ENCODE data around the gene DNAH3. TPM values are rescaled to one million over a fixed set of nuclear protein-coding genes. Genes with fewer than 3 reads are reported as not detected.

DNAH3 gene
- total and polyA plus RNA-seq, 2 of the 13 experiments (the other 11 are each of a cell fraction or from before 2014, with no cell fraction given) = 0.07 to 0.08 TPM

GRCh38 chr16:20906341-20907255 is 244.0 kb downstream of the DNAH3 start (continued):
- TF ChIP-seq ZGPAT (CRISPR knock-in tag; IDR thresholded peaks at IDR 0.05) (no peak), RARG (CRISPR knock-in tag; IDR thresholded peaks at IDR 0.05; ENCODE audit: low read depth) (no peak)

DNA sequence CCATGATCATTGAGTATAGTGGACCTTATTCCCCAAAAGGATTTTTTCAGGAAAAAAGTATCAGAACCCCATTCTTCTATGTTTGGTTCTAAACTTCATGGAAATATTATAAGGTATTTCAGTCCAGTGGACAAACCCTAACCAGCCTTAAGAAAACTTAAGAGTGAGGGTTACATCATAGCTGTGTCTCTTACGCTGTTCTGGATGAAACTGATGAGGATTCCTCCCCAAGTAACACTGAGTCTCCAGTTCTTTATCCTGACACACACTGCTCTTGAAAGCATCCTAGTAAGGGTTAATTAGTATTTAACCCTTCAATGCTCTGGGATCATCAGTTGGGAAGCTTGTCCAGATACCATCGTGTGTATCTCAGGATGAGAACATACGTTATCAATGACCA is 245.1 kb downstream of the DNAH3 start:
- H3K27ac ChIP-seq (ENCODE audit: extremely low read length, insufficient read depth, low read length) = no peak overlapping the region
- ATAC-seq = no peak
- in situ Hi-C loops (cut with HindIII; ENCODE audit: extremely low pct_ligation_motif_present, low pct_unique_long_range_greater_than_20kb) (no loop called here), intact Hi-C loops (cut with micrococcal nuclease; ENCODE audit: unreplicated experiment) (no loop called here)
- no peaks in the 10 kb centered on the region for H3K9me3 ChIP-seq (ENCODE audit: low read length)
- TF ChIP-seq ZNF652 (CRISPR knock-in tag; IDR thresholded peaks at IDR 0.05; ENCODE audit: borderline replicate concordance, low read depth) (peak; percentile 86), ZNF251 (CRISPR knock-in tag; IDR thresholded peaks at IDR 0.05) (no peak), ZNF569 (CRISPR knock-in tag; IDR thresholded peaks at IDR 0.05; ENCODE audit: borderline replicate concordance) (no peak), SNAPC2 (CRISPR knock-in tag; IDR thresholded peaks at IDR 0.05) (no peak), ZNF781 (CRISPR knock-in tag; IDR thresholded peaks at IDR 0.05; ENCODE audit: borderline replicate concordance, not compliant biosample characterization) (no peak), ZNF530 (CRISPR knock-in tag; IDR thresholded peaks at IDR 0.05; ENCODE audit: low read depth) (no peak)
- no TSS peak for BruUV-seq (replicated peaks)
- ChIA-PET CTCF (ENCODE audit: low intra/inter-chr PET ratio, low total read pairs) (no interaction called here), POLR2A (interaction anchor here (1.1 kb wide), 1 partner anchor 12 kb away, joined by 3 read pairs; no protein-coding TSS in a partner anchor)
- peaks cover 32% of the 10 kb centered on the region for H3K79me2 ChIP-seq (ENCODE audit: insufficient read depth, low read length)
- no peak overlapping the region for H3K4me2 ChIP-seq (ENCODE audit: low read depth, low read length)
- H3K4me1 ChIP-seq (ENCODE audit: insufficient read depth, low read length) = peaks cover 59% of the 10 kb centered on the region
- H4K20me1 ChIP-seq (ENCODE audit: insufficient read depth, low read length) = no peaks in the 10 kb centered on the region
- H3K36me3 ChIP-seq (replicated peaks in 1 of 2; ENCODE audit: control insufficient read depth in 1 of 2, insufficient read depth in 2 of 2, low read length in 2 of 2) = no peaks in the 10 kb centered on the region; a peak in 1 of 5 replicates
- H3K9ac ChIP-seq (ENCODE audit: insufficient read depth, low read depth, low read length) = no peak overlapping the region
- DNase-seq (ENCODE audit: low spot score) = no peak
- no peak overlapping the region for H3K4me3 ChIP-seq (replicated peaks in 1 of 3; ENCODE audit: insufficient read depth in 1 of 3, low read depth in 2 of 3, low read length in 3 of 3)
- no peaks in the 10 kb centered on the region; a peak in 1 of 5 replicates for H3K27me3 ChIP-seq (ENCODE audit: control insufficient read depth in 1 of 2, insufficient read depth in 2 of 2, low read length in 2 of 2)
- WGBS (ENCODE audit: low lambda C conversion rate) = 97% methylated on average over 3 of the region's 3 CpGs
- H2AFZ ChIP-seq (ENCODE audit: low read length) = no peak overlapping the region
- no peak for FAIRE-seq

Measured in HepG2 (cell line).